Astrocyte (in vitro differentiated cells and primary cell): ENCODE measurements around the gene ARHGAP32.

Source experiments
- EZH2 ChIP-seq: IDR thresholded peaks from 2 replicates; pipeline ENCODE4 v1.6.1; 2012; ENCODE audit warnings: mild to moderate bottlenecking, low read length, inconsistent platforms; ENCODE audit not compliant: insufficient read depth
- TF ChIP-seq, protein P1 (sequence below): IDR thresholded peaks from 2 replicates; pipeline ENCODE4 v1.5.1; 2011; ENCODE audit warnings: low read depth, mild to moderate bottlenecking, inconsistent platforms, low read length, moderate library complexity; ENCODE audit not compliant: insufficient read depth

DNA sequence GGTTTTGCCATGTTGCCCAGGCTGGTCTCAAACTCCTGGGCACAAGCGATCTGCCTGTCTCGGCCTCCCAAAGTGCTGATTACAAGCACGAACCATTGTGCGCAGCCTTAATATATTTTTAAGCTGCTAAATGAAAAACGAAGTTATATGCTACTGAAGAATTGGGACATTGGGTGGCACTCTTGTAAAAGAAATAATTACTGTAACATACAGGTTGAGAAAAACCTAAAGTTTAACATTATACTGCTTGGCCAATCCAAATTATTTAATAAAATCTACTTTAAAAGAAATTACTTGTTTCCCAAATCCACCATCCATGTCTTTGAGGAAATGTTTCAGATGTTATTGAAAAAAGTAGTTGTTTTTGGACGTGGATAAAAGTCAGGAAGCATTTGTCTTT, 37.9 kb upstream of the ARHGAP32 start:
- TF ChIP-seq, protein P1, sequence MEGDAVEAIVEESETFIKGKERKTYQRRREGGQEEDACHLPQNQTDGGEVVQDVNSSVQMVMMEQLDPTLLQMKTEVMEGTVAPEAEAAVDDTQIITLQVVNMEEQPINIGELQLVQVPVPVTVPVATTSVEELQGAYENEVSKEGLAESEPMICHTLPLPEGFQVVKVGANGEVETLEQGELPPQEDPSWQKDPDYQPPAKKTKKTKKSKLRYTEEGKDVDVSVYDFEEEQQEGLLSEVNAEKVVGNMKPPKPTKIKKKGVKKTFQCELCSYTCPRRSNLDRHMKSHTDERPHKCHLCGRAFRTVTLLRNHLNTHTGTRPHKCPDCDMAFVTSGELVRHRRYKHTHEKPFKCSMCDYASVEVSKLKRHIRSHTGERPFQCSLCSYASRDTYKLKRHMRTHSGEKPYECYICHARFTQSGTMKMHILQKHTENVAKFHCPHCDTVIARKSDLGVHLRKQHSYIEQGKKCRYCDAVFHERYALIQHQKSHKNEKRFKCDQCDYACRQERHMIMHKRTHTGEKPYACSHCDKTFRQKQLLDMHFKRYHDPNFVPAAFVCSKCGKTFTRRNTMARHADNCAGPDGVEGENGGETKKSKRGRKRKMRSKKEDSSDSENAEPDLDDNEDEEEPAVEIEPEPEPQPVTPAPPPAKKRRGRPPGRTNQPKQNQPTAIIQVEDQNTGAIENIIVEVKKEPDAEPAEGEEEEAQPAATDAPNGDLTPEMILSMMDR: no peak
- no peak for TF ChIP-seq EZH2
